Ramos (cell line): ENCODE results near the gene DDX1.
"Not testable (repeated sequence)": the region's sequence is repeated elsewhere in the genome, so short reads cannot be mapped to it uniquely, and the experiment has no call there.

ENCODE experiments used
- in situ Hi-C: fragments of 300-500 bp; cut with MboI; formaldehyde crosslinking; loops from one replicate; pipeline ENCODE4 v1.14.3; 2022; ENCODE audit warnings: low sequenced_read_pairs; ENCODE audit not compliant: unreplicated experiment

The DDX1 gene

GRCh38 chr2:15613736-15614429 lies 22.2 kb downstream of the DDX1 start:
- in situ Hi-C loops, result no loop called here

DNA sequence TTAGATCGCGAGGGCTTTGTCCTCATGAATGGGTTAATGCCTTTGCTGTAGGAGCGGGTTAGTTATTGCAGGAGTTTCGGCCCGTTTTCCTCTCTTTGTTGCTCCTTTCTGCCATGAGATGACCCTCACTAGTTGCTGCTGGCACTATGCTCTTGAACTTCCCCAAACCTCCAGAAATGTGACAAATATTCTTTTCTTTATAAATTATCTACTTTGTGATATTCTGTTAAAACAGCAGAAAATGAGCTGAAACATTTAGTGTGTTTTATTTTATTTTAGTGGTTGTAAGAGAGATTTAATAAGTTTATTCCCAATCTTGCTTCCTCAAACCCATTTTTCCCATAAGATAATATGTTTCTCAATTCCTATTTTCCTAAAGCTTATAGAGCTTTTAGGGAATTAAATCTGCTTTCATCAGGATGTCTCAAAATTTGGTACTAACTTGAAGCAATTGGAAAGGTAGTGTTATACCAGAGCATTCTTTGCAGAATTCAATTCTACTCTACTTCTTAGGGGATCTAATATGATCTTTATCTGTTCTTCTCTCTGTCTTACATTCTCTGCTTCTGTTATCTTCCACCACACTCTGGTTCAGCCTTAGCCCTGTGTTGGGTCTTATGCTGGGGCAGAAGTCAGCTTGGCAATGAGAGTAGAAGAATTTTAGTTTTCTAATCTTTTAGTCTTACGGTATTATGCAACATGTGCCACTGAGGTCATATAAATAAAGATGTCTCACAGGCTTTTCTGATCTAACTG lies 23.1 kb downstream of the DDX1 start:
- in situ Hi-C loops, result no loop called here

DNA sequence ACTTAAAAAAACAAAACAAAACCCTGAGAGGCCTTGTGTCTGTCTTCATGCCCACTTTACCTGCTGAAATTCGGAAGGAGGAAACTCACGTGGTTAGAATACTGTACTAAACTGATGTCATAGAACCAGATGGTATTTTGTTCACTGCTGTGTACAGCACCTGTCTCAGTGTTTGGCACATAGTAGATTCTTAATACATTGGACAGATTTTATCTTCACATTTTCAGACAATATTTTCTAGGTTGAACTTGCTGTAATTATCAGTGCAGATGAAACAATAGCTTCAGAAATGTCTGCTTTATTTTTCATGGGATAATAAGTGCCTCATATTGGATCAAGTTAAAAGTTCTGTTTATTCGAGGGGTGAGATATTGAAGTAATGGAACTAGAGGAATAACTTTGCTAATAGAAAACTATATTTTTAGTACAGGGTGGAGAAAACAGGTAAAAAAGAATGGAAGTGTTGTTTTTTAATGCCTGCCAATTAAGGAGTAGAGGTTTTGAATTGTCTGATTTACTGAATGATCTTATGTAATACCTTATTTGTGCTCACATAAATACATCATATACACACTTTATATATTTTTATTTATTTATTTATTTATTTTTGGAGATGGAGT lies 23.7 kb downstream of the DDX1 start:
- in situ Hi-C loops, result no loop called here

DNA sequence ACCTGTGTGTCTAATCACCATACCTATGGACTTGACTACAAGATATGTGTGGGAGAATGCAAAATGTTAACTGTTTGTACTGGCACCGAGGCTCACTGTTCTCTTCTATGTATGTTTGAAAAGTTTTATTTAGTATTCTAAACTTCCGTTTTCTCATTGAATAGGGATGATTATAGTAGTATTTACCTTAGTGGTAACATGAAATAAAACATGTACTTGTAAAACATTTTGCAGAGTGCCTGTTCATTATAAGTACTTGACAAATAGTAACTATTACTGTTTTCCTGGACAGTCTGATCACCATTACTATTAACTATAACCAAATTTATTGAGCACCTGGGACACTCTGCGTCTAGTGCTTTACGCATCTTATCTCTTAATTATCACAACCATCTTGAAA lies 24.8 kb downstream of the DDX1 start:
- in situ Hi-C loops, result no loop called here

GRCh38 chr2:15616850-15617777 lies 25.4 kb downstream of the DDX1 start:
- in situ Hi-C loops, result no loop called here

GRCh38 chr2:15617778-15618448 lies 26.2 kb downstream of the DDX1 start:
- in situ Hi-C loops, result no loop called here

GRCh38 chr2:15618449-15618855 lies 26.8 kb downstream of the DDX1 start:
- in situ Hi-C loops, result no loop called here

DNA sequence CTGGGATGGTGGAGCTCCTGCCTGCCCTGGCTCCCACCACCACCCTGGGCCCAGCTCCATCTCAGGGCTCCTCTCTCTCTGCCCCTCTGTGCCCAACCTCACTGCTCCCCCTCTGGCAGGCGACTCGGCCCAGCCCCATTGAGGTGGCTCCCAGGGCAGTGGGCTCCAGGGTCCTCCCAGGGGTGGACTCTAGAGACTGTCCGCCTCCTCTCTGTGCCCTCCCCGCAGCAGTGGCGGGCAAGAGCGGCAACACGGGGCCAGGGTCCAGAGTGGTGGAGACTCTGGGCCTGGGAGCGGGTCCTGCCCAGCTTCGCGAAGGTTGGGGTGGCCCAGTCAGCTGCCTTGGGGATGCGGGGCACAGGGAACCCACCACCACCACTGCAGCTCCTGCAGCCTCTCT lies 27.4 kb downstream of the DDX1 start:
- in situ Hi-C loops, result no loop called here

DNA sequence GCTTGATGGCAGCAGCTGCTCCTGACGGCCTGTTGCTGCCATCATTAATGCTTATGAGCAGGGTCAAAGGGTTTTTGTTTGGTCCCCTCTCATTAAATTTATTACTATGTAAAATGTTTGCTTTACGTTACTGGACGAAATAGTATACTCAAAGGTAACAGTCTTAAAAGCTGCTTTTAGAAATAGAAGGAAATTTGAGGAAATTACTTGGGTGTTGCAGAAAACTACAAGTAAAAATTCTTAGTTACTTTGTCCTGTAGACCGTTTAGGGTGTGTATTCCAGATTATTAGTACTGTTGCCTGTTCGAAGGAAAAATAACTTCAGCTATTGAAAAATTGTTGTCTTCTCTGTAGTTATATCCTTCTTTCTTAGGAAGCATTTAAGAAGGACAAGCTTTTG lies 27.8 kb downstream of the DDX1 start:
- in situ Hi-C loops, result no loop called here

- in situ Hi-C loops, result no loop called here
Measured at GRCh38 chr2:15619938-15620337, 28.3 kb downstream of the DDX1 start.

DNA sequence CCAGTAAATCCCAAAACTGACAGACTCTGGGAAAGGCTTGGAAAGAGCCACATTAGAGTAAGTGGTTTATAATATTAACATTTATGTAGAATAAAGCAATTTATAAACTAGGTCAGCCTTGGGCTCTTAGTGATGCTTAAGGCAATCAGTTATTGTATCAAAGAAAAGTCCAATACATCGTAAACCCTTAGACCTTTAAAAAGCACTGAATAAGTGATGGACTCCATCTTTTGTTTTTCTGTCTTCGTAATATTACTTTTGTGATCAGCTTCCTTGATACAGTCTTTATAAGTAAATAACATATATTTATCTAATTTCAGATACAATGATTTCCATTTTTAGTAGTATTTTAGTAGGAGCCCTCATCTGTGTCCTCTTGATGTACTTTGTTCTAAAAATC lies 28.7 kb downstream of the DDX1 start:
- in situ Hi-C loops, result no loop called here

DNA sequence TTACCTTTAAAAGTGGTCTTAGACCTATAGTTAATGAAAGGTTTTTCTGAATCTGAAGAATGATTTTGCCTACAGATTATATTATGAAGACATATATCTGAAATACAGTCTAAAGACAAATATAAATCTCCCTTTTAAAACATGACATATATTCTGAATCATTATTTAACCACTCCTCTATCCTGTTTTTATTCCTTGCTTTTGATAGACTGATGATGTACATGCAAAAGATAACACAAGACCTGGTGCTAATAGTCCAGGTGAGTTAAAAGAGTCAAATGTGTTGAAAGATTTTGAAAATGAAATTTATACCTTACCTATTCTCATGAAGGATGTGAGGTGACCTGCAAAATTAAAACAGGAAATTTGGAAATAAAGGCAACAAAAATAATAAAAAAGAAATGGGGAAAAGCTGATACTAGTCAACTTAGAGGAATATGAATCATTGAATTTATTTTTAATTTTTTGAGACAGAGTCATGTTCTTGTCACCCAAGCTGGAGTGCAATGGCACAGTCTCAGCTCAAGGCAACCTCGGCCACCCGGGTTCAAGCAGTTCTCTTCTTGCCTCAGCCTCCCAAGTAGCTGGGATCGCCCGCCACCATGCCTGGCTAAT lies 29.3 kb downstream of the DDX1 start:
- in situ Hi-C loops, result no loop called here

DNA sequence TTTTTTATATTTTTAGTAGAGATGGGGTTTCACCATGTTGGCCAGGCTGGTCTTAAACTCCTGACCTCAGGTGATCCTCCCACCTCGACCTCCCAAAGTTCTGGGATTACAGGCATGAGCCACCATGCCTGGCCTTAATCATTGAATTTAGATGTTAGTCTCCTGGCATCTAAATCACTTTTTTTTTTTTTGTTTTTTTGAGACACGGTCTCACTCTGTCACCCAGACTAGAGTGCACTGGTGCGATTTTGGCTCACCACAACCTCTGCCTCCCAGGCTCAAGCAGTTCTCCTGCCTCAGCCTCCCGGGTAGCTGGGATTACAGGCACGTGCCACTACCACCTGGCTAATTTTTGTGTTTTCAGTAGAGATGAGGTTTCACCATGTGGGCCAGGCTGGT lies 29.8 kb downstream of the DDX1 start:
- in situ Hi-C loops, result not testable (repeated sequence)

DNA sequence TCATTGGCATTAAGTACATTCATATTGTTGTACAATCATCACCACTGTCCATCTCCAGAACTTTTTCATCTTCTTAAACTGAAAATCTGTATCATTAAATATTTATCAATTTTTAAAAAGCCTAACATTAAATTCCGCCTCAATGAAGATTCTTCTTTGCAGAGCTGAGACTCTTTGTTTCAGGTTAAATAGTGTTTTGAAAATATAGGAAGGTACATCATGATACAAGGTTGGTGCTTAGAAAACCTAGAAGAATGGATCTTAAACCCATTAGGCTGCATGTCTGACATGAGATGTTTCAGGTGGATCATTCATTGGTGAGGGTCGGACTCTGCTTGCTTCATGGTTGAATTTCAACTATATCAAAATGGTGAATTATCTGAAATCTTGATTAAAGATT lies 30.5 kb downstream of the DDX1 start:
- in situ Hi-C loops, result no loop called here

DNA sequence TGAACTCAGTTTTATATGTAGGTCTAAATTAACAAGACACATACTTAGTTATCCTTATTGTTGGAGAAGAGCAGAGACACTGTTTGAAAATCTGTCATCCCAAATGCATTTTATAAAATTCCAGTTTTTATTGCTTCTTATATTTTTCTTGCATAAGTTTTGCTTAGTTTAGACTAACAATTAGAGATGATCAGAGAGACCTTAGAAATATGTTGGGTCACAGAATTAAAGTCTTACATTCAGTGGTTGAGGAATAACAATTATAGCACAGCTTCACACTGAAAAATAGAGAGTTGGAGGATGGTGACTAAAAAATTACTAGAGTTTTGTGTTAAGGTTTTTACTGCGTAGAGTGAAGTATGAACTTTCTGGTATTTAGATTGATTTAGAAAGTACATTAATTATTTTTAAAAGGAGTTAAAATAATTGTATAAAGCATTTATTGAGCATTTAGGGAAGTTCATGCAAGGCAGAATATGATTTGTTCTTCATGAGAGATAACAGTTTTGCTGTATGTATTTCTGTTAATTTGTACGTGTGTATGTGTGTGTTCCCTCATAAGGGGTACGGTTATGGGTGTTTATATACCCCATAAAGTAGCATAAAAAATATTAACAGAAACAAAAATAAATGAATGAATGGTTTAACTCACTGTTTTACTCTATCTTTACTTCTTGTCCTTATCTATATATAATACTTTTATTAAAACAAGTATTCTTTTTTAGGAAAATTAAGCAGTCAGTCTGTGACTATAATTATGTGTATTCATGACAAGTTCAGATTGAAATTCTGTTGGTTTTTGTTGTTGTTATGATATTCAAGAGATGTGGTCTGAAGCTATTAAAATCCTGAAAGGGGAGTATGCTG lies 31.2 kb downstream of the DDX1 start:
- in situ Hi-C loops, result no loop called here

- in situ Hi-C loops, result no loop called here
Measured at GRCh38 chr2:15623481-15623796, 31.8 kb downstream of the DDX1 start.

DNA sequence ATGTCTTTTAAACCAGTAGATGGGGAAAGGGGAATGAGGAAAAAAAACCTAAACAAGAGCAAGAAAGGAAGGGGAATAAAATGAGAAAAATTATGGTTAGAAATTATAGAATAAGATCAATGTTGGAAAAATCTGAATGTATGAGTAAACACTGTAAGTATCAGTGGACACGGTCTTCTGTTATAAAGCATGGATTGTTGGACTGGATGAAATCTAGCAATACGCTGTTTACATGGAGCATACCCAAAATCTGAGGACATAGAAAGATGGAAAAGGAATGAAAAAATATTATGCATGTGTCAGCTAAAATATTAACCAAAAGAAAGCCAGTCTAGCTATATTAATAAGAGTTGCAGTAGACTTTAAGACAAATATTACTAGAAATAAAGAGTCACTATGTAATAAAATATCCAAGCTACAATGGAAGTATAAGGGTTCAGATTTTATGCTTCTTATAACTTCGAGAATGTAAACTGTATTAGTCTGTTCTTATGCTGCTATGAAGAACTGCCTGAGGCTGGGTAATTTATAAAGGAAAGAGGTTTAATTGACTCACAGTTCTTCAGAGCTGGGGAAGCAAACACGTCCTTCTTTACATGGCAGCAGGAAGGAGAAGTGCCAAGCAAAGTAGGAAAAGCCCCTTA lies 32.4 kb downstream of the DDX1 start:
- in situ Hi-C loops, result no loop called here

GRCh38 chr2:15624903-15625302 lies 33.2 kb downstream of the DDX1 start:
- in situ Hi-C loops, result loop anchor here (25.0 kb wide), 1 partner anchor 987 kb away; no protein-coding TSS in a partner anchor
